B cell (primary cell): Measurements from ENCODE around the gene TFCP2L1. TPM values are rescaled to one million over a fixed set of nuclear protein-coding genes. Genes with fewer than 3 reads are reported as not detected.

ENCODE experiments used
- ATAC-seq: fragments of 200-7000 bp; cut with Tn5 transposase; one replicate; pipeline ENCODE4 v1.10.0; 2021; ENCODE audit warnings: low read depth, mild to moderate bottlenecking, moderate number of reproducible peaks, moderate library complexity
- CTCF ChIA-PET: fragments of 350-600 bp; sonication (Branson Sonifier 250); formaldehyde crosslinking; loops from one replicate; lab custom pipeline; 2021; ENCODE audit warnings: antibody characterized with exemption, inconsistent platforms; lab: Charles Lee
- POLR2A ChIA-PET: fragments of 350-600 bp; sonication (Branson Sonifier 250); formaldehyde crosslinking; loops from one replicate; lab custom pipeline; 2021; ENCODE audit warnings: antibody characterized with exemption; lab: Charles Lee
- DNase-seq: peaks from one replicate; pipeline ENCODE4 v3.0.0; 2013
- H2AFZ ChIP-seq: 2 replicates; pipeline ENCODE4 v1.6.1; 2012; ENCODE audit warnings: mild to moderate bottlenecking, low read depth, low read length; ENCODE audit not compliant: insufficient read depth, poor library complexity, severe bottlenecking
- H3K27ac ChIP-seq, 2 donors: 1 replicate in 1 of 2; 2 replicates in 1 of 2; pipeline ENCODE4 v1.5.1; 2012 to 2013; ENCODE audit warnings: low read length in 2 of 2, mild to moderate bottlenecking in 2 of 2, moderate library complexity in 1 of 2
- H3K27me3 ChIP-seq, 4 experiments: fragments of 200-600 bp in 1 of 4; sonication (generic) in 1 of 4; replicated peaks in 1 of 4; 1 replicate in 2 of 4; 2 replicates in 2 of 4; pipeline versions ENCODE4 v1.6.1 to v1.7.0; 2013 to 2016; ENCODE audit warnings: low read length in 3 of 4, mild to moderate bottlenecking in 2 of 4, mixed read lengths in 1 of 4, moderate library complexity in 1 of 4; ENCODE audit not compliant: insufficient read depth in 4 of 4, control insufficient read depth in 3 of 4; ENCODE audit errors: control extremely low read depth in 1 of 4
- H3K36me3 ChIP-seq, 2 experiments: replicated peaks in 1 of 2; 1 replicate in 1 of 2; 2 replicates in 1 of 2; pipeline versions ENCODE4 v1.6.1 to v1.7.1; 2013; ENCODE audit warnings: low read length in 1 of 2; ENCODE audit not compliant: insufficient read depth in 2 of 2, control insufficient read depth in 1 of 2; ENCODE audit errors: control extremely low read depth in 1 of 2, extremely low read depth in 1 of 2
- H3K4me1 ChIP-seq, 2 donors: fragments of 200-600 bp in 1 of 2; sonication (generic) in 1 of 2; 1 replicate in 1 of 2; 2 replicates in 1 of 2; pipeline versions ENCODE4 v1.5.1 to v1.6.1; 2013 to 2017; ENCODE audit warnings: low read length in 2 of 2; ENCODE audit not compliant: control insufficient read depth in 2 of 2, insufficient read depth in 2 of 2
- H3K4me2 ChIP-seq: replicated peaks from 2 replicates; pipeline ENCODE3; 2012; ENCODE audit warnings: mild to moderate bottlenecking, low read depth, low read length; ENCODE audit not compliant: poor library complexity, severe bottlenecking
- H3K4me3 ChIP-seq, 5 experiments: fragments of 200-600 bp in 1 of 5; sonication (generic) in 1 of 5; 1 replicate in 3 of 5; 2 replicates in 2 of 5; pipeline versions ENCODE4 v1.5.1 to v1.7.0; 2011 to 2016; ENCODE audit warnings: low read length in 4 of 5, mild to moderate bottlenecking in 4 of 5, low read depth in 2 of 5, control low read depth in 1 of 5, moderate library complexity in 1 of 5; ENCODE audit not compliant: insufficient read depth in 1 of 5; ENCODE audit errors: control extremely low read depth in 1 of 5, extremely low read depth in 1 of 5
- H3K79me2 ChIP-seq: fragments of 200-600 bp; sonication (generic); one replicate; pipeline ENCODE4 v1.6.0; 2016; ENCODE audit warnings: low read length; ENCODE audit not compliant: control insufficient read depth, insufficient read depth
- H3K9ac ChIP-seq: fragments of 200-600 bp; sonication (generic); 2 replicates; pipeline ENCODE4 v1.6.1; 2017; ENCODE audit warnings: mild to moderate bottlenecking, low read length, moderate library complexity
- H3K9me3 ChIP-seq, 3 donors: one replicate each; pipeline versions ENCODE4 v1.6.1 to v1.7.1; 2013; ENCODE audit warnings: low read length in 2 of 3; ENCODE audit not compliant: control insufficient read depth in 2 of 3, insufficient read depth in 1 of 3; ENCODE audit errors: control extremely low read depth in 1 of 3
- H4K20me1 ChIP-seq: 2 replicates; pipeline ENCODE4 v1.6.0; 2012; ENCODE audit warnings: mild to moderate bottlenecking, low read length; ENCODE audit not compliant: insufficient read depth, control insufficient read depth, poor library complexity, severe bottlenecking
- H3K27ac Mint-ChIP-seq: one replicate; pipeline ENCODE4 v1.8.0; 2021; ENCODE audit warnings: mixed read lengths
- H3K27me3 Mint-ChIP-seq: one replicate; pipeline ENCODE4 v1.8.0; 2021; ENCODE audit warnings: mixed read lengths
- H3K4me1 Mint-ChIP-seq: one replicate; pipeline ENCODE4 v1.8.0; 2021; ENCODE audit warnings: mixed read lengths
- H3K4me3 Mint-ChIP-seq: one replicate; pipeline ENCODE4 v1.8.0; 2021; ENCODE audit warnings: mixed read lengths
- H3K9me3 Mint-ChIP-seq: one replicate; pipeline ENCODE4 v1.8.0; 2022; ENCODE audit warnings: mixed read lengths; ENCODE audit not compliant: insufficient read depth
- CTCF ChIP-seq: fragments of 200-600 bp; IDR thresholded peaks from one replicate; pipeline ENCODE4 v1.8.0; 2022; ENCODE audit warnings: antibody characterized with exemption, mild to moderate bottlenecking
- EZH2 ChIP-seq: IDR thresholded peaks from 2 replicates; pipeline ENCODE4 v1.6.1; 2012; ENCODE audit warnings: borderline replicate concordance, low read depth, mild to moderate bottlenecking, moderate library complexity, low read length; ENCODE audit not compliant: insufficient read depth, poor library complexity, severe bottlenecking
- WGBS: methylation state at CpG from one replicate; pipeline ENCODE4 v1.1.5; 2013; ENCODE audit warnings: missing lambda C conversion rate; ENCODE audit not compliant: insufficient coverage; 5-methylcytosine and 5-hydroxymethylcytosine counted together
- intact Hi-C: fragments of 100-400 bp; cut with micrococcal nuclease; formaldehyde crosslinking; loops from one replicate; pipeline ENCODE4 v1.10.0; 2022
- polyA plus RNA-seq: library from polyadenylated mRNA; depleted of rRNA; stranded (reverse); fragments of >200 nt; gene quantifications from 2 replicates; pipeline ENCODE4 v1.2.3, GENCODE V29; 2012
- total RNA-seq, 2 donors: library from RNA; stranded (reverse); fragments of 120-200 nt in 1 of 2; gene quantifications; 1 replicate in 1 of 2; 2 replicates in 1 of 2; pipeline versions ENCODE4 v1.2.3 to v1.2.4, GENCODE V29; 2013 to 2022

The TFCP2L1 gene
- total and polyA plus RNA-seq, 2 donors (not counting 1 experiment from before 2014, with no cell fraction given) = 0.03 TPM; not detected in 1

- peaks cover 3% of the 10 kb centered on the region for H3K27me3 Mint-ChIP-seq
- DNase-seq = no peak
- Histone ChIP-seq H3K4me2 (no peak overlapping the region), H3K4me3 (no peak overlapping the region), H3K27ac (no peak overlapping the region), H2AFZ (no peak overlapping the region), H3K36me3 (no peaks in the 10 kb centered on the region), H3K27me3 (no peaks in the 10 kb centered on the region), H3K9ac (no peak overlapping the region), H4K20me1 (no peaks in the 10 kb centered on the region), H3K79me2 (no peaks in the 10 kb centered on the region), H3K9me3 (peaks cover 0 to 5% (median 0%) of the 10 kb centered on the region in 3 donors), H3K4me1 (no peaks in the 10 kb centered on the region)
- intact Hi-C loops = no loop called here
- CTCF ChIA-PET = no interaction called here
- ATAC-seq = no peak
- WGBS = 88% methylated on average over 3 of the region's 6 CpGs
- H3K4me3 Mint-ChIP-seq = no peak overlapping the region
- POLR2A ChIA-PET = no interaction called here
- H3K4me1 Mint-ChIP-seq = no peaks in the 10 kb centered on the region
- TF ChIP-seq EZH2 (no peak), CTCF (no peak)
- no peak overlapping the region for H3K27ac Mint-ChIP-seq
- no peaks in the 10 kb centered on the region for H3K9me3 Mint-ChIP-seq
These were observed 18.4 kb downstream of the TFCP2L1 start for GRCh38 chr2:121266543-121267106.

- TF ChIP-seq CTCF (no peak), EZH2 (no peak)
These were observed 20.8 kb downstream of the TFCP2L1 start for GRCh38 chr2:121263996-121264715.

More at GRCh38 chr2:121263996-121264715, 20.8 kb downstream of the TFCP2L1 start:
- Histone ChIP-seq H3K36me3 (no peaks in the 10 kb centered on the region), H3K4me3 (no peak overlapping the region), H3K27me3 (no peaks in the 10 kb centered on the region), H3K4me1 (no peaks in the 10 kb centered on the region), H4K20me1 (no peaks in the 10 kb centered on the region), H2AFZ (no peak overlapping the region), H3K9me3 (peaks cover 0 to 5% (median 0%) of the 10 kb centered on the region in 3 donors), H3K27ac (no peak overlapping the region), H3K79me2 (no peaks in the 10 kb centered on the region), H3K9ac (no peak overlapping the region), H3K4me2 (no peak overlapping the region)
- intact Hi-C loops = no loop called here
- H3K27ac Mint-ChIP-seq = no peak overlapping the region
- H3K9me3 Mint-ChIP-seq = no peaks in the 10 kb centered on the region
- H3K4me3 Mint-ChIP-seq = no peak overlapping the region
- WGBS = 91% methylated on average over 9 of the region's 9 CpGs
- ATAC-seq (no peak), DNase-seq (no peak)
- H3K4me1 Mint-ChIP-seq = no peaks in the 10 kb centered on the region
- peaks cover 3% of the 10 kb centered on the region for H3K27me3 Mint-ChIP-seq
- CTCF ChIA-PET = no interaction called here
- POLR2A ChIA-PET = no interaction called here
